ENCODE data around the gene PAF1. TPM values are rescaled to one million over a fixed set of nuclear protein-coding genes. Genes with fewer than 3 reads are reported as not detected.

The PAF1 gene
- total and polyA plus RNA-seq, 2 of the 13 experiments (the other 11 are each of a cell fraction or from before 2014, with no cell fraction given), result 30.2 to 31.1 TPM

- peaks cover 16 to 59% of the 10 kb centered on the region in 2 experiments for H3K36me3 ChIP-seq (replicated peaks in 1 of 2; ENCODE audit: control insufficient read depth in 1 of 2, insufficient read depth in 2 of 2, low read length in 2 of 2)
- H4K20me1 ChIP-seq (ENCODE audit: insufficient read depth, low read length), result no peaks in the 10 kb centered on the region
- ChIA-PET POLR2A (interaction anchor here (0.9 kb wide), 1 partner anchor 21 kb away, joined by 4 read pairs; the partner anchor contains the start of gene SAMD4B), CTCF (ENCODE audit: low intra/inter-chr PET ratio, low total read pairs) (no interaction called here)
- H3K4me3 ChIP-seq (replicated peaks in 1 of 3; ENCODE audit: insufficient read depth in 1 of 3, low read depth in 2 of 3, low read length in 3 of 3), result no peak overlapping the region
- H3K4me2 ChIP-seq (ENCODE audit: low read depth, low read length), result no peak overlapping the region
- no peaks in the 10 kb centered on the region for H3K27me3 ChIP-seq (ENCODE audit: control insufficient read depth in 1 of 2, insufficient read depth in 2 of 2, low read length in 2 of 2)
- ATAC-seq, result no peak
- no peaks in the 10 kb centered on the region for H3K79me2 ChIP-seq (ENCODE audit: insufficient read depth, low read length)
- H2AFZ ChIP-seq (ENCODE audit: low read length), result no peak overlapping the region
- H3K4me1 ChIP-seq (ENCODE audit: insufficient read depth, low read length), result no peaks in the 10 kb centered on the region
- no peak for TF ChIP-seq ZNF18 (CRISPR knock-in tag; IDR thresholded peaks at IDR 0.05; ENCODE audit: insufficient replicate concordance)
- TF ChIP-seq ZZZ3 (CRISPR knock-in tag; IDR thresholded peaks at IDR 0.05; ENCODE audit: borderline replicate concordance), result no peak
- no peak for TF ChIP-seq SMAD9 (CRISPR knock-in tag; IDR thresholded peaks at IDR 0.05)
- no peak for TF ChIP-seq ZNF878 (CRISPR knock-in tag; IDR thresholded peaks at IDR 0.05)
- no peak for TF ChIP-seq PHB2 (IDR thresholded peaks at IDR 0.05; ENCODE audit: partially characterized antibody)
- TF ChIP-seq BORCS8-MEF2B (CRISPR knock-in tag; IDR thresholded peaks at IDR 0.05), result no peak
- no peak for TF ChIP-seq ZNF883 (CRISPR knock-in tag; IDR thresholded peaks at IDR 0.05; ENCODE audit: not compliant biosample characterization)
- TF ChIP-seq NFATC3 (CRISPR knock-in tag; IDR thresholded peaks at IDR 0.05), result no peak
- TF ChIP-seq ZNF333 (CRISPR knock-in tag; IDR thresholded peaks at IDR 0.05; ENCODE audit: borderline replicate concordance), result no peak
- no peak for TF ChIP-seq ZNF672 (CRISPR knock-in tag; IDR thresholded peaks at IDR 0.05)
- no peak for TF ChIP-seq ZNF644 (CRISPR knock-in tag; IDR thresholded peaks at IDR 0.05; ENCODE audit: low read depth)
- no peak for TF ChIP-seq ZNF180 (CRISPR knock-in tag; IDR thresholded peaks at IDR 0.05; ENCODE audit: borderline replicate concordance, low read depth)
- no peak for TF ChIP-seq ZNF142 (CRISPR knock-in tag; IDR thresholded peaks at IDR 0.05)
- no peak for FAIRE-seq
- in situ Hi-C loops (cut with HindIII; ENCODE audit: extremely low pct_ligation_motif_present, low pct_unique_long_range_greater_than_20kb) (no loop called here), intact Hi-C loops (cut with micrococcal nuclease; ENCODE audit: unreplicated experiment) (no loop called here)
- no peaks in the 10 kb centered on the region for H3K9me3 ChIP-seq (ENCODE audit: low read length)
- DNase-seq (ENCODE audit: low spot score), result no peak
- WGBS (ENCODE audit: low lambda C conversion rate), result 93% methylated on average over 5 of the region's 6 CpGs
- BruUV-seq (replicated peaks), result no TSS peak
- H3K9ac ChIP-seq (ENCODE audit: insufficient read depth, low read depth, low read length), result no peak overlapping the region
- H3K27ac ChIP-seq (ENCODE audit: extremely low read length, insufficient read depth, low read length), result no peak overlapping the region
These were observed 27.9 kb downstream of the PAF1 start for GRCh38 chr19:39362682-39363657.

Measured in HepG2 (cell line).